ENCODE results near the gene CORO2A.
A peak's percentile ranks its signal among the peaks of the same experiment; 100 is the strongest.
"Not testable (repeated sequence)": the region's sequence is repeated elsewhere in the genome, so short reads cannot be mapped to it uniquely, and the experiment has no call there.

The CORO2A gene

DNA sequence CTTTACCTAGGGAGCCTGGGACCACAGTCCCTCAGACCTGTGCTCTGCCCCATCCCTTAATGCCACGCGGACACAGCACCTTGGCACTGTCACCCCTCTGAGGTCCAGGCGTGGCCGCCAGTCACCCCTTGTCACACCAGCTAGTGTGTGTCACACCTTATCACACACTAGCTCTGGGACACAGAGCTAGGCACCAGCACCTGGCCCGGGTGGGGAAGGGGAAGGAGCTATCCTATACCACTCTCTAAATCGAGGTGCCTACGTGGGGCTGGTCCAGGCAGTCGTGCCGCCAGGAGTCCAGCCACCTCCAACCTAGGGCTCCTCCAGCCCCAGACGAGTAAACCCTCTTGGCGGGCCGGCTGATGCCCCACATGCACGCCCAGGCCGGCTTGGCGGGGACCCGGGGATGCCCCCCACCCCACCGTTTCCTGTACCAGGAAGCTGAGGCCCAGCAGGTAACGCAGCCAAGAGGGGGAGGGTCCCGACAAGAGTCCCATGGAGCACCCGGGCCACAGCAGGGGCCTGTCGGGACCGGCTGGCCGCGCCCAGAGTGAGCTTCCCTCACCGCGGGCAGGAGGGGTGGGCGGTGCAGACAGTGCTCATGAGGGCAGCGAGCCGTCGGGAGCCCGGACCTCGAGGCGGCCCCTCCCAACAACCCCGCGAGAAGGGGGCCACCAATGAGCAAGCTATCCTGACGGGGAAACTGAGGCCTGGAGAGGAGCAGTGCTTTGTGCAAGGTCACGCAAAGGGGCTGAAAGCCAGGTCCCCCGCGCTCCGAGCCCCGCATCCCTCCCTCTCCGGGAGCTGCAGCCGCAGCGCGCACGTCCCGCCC is 550 bp downstream of the CORO2A start:
- peak; percentile 50 for DNase-seq (ENCODE audit: low spot score)

GRCh38 chr9:98191181-98191608 is 1.2 kb downstream of the CORO2A start:
- no peak for DNase-seq (ENCODE audit: low spot score)

- no peak for DNase-seq (ENCODE audit: low spot score)
These were observed 1.7 kb downstream of the CORO2A start for GRCh38 chr9:98190757-98191105.

GRCh38 chr9:98189412-98189811 is 3.0 kb downstream of the CORO2A start:
- no peak for DNase-seq (ENCODE audit: low spot score)

DNA sequence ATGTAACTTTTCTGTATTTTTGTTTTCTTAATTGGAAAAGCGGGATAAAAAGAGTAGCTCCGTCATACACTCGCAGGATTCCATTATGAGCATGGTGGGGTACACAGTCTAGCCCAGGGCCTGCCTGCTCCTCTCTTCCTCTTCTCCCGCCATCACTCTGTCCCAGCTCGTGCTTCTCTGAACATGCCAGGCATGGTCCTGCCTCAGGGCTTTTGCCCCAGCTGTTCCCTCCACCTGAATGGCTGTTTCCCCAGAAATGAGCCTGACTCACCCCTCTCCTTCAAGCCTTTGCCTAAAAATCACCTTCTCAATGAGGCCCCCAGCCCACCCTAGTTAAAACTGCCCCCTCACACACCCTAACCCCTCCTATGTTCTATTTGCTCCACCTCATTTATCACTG is 4.5 kb downstream of the CORO2A start:
- DNase-seq (ENCODE audit: low spot score) = no peak

- DNase-seq (ENCODE audit: low spot score) = no peak
These were observed 6.2 kb downstream of the CORO2A start for GRCh38 chr9:98186236-98186635.

DNA sequence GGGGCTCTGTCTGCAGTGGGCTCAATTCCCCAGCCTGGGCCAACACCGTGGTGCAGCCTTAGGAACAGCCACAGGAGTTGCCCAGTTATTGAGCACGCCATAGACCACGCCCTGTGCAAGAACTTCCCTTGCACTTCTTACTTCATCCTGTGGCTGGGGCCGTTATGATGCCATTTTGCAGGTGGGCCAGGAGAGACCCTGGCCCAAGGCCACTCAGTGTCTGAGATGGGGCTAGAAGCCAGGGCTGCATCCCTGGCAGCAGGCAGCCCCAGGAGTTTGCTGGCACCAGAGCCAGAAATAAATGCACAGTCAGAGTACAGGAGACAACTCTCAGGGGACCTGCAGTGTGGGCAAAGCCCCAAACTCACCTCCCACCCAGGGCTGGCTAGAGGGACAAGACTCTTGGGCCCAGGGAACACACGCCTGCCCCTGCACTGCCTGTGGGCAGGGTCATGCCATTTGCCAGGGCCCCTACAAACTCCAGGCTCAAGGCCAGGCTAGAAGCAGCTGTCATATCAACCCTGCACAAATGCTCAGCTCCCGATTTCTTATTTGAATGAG is 6.7 kb downstream of the CORO2A start:
- no peak for DNase-seq (ENCODE audit: low spot score)

GRCh38 chr9:98185021-98185567 is 7.3 kb downstream of the CORO2A start:
- DNase-seq (ENCODE audit: low spot score) = no peak

DNA sequence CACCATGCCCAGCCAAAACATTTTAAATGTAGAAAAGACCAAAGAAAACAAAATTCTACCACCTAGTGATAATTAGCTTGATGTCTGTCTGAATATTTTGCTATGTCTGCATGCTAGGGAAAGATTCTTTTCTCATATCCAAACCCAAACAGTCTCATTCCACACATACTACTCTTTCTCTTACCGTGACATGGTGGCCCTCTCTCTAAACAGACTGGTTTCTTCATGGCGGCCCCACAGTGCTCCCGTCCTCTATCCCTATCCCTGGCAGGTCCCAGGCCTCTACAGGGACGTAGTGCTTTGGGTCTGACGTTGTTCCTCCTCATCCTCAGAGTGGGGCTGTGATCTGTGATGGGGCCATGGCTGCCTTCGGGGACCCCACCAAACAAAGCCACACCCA is 8.1 kb downstream of the CORO2A start:
- DNase-seq (ENCODE audit: low spot score) = no peak

DNA sequence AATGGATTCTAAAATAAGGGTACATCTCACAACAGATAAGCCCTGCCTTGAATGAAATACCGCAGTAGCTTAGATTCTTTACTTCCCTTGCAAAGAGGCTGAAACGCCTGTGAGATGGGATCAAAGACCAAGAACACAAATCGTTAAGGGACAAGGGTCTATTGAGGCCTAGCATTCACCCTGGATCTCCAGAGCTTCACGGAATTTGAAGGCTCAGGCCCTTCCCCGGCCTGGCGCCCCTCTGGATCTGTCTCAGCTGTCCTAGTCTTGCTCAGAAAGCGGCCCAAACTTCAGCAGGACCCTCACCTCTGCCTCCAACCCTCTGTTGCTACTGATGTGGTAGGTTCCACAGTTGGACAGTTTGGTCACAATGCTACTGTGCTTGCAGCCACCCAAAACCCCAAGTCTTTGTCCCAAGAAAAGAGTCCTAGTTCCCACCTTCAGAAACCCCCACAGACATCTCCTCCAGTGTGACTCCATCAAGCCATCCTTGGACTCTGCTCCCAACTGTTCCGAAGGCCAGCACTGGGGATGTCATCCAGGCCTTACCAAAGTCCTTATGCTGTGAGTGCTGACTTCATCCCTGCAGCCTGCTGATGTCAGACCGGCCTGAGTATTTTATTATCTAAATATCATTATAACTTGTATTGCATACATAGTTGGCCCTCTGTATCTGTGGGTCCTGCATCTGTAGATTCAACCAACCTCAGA is 9.4 kb downstream of the CORO2A start:
- no peak for DNase-seq (ENCODE audit: low spot score)

DNA sequence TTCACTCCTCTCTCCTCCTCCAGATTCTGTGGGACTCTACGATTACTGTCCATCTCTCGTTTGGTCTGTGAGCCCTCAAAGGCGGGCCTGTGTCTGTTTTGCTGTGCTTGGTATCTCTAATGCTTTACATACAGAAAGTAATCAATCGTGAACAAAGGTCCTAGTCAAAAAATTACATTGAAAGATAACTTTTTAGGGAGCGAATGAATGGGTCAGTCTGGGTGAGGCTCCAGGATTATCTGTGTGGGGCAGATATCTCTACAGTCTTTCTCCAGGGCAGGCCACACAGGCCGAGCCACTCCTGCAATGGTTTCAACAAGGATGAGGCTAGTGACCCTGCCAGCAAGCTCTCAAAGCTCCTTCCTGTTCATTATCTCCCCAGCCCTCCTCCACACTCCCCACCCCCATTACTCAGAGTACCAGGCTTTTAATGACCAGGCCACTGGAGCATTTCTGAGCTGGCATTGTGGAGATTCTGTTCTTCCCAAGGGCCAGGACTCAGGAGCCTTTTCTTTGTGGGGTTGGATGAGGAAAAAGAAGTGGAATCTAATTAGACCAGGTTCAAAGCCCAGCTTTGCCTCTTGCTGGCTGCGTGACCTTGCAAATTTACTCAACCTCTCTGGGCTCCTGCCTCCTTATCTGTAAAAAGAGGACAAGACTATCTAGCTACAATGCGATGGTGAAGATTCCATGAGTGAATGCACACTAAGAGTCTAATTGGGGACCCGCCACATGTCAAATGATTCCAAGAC is 10.2 kb downstream of the CORO2A start:
- DNase-seq (ENCODE audit: low spot score) = no peak

DNA sequence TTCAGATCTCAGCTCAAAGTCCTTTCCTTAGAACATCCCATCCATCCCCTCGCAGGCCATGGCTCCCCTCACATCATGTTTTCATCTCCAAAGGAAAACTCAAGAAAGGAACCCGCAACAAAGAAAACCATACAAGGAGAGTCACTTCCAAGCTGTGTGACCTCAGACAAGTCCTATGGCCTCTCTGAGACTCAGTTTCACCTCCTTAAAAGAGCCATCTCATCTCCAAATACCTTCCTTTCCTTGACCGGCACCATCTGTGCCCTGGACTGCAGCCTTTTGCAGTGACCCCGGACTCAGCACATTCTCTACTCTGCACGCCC is 10.7 kb downstream of the CORO2A start:
- DNase-seq (ENCODE audit: low spot score) = no peak

DNA sequence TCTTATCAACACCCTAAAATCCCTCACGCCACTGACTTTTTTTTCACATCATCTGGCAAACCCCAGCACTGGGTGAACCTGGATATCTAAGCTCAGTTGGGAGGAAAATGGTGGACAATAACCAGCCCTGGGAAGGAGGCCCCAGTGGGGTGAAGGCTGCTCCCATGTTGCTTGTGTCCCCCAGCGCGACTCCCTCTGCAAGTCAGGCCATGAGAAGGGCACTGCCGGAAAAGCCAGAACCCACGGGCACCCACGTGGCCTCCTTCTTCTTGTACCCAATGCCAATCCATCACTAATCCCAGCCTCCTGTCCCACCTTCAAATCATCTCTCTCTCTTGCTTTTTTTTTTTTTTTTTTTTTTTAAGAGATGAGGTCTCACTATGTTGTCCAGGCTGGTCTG is 11.4 kb downstream of the CORO2A start:
- no peak for DNase-seq (ENCODE audit: low spot score)

GRCh38 chr9:98178874-98179850 is 13.3 kb downstream of the CORO2A start:
- no peak for DNase-seq (ENCODE audit: low spot score)

- DNase-seq (ENCODE audit: low spot score) = no peak
These were observed 15.8 kb downstream of the CORO2A start for GRCh38 chr9:98176391-98177259.

DNA sequence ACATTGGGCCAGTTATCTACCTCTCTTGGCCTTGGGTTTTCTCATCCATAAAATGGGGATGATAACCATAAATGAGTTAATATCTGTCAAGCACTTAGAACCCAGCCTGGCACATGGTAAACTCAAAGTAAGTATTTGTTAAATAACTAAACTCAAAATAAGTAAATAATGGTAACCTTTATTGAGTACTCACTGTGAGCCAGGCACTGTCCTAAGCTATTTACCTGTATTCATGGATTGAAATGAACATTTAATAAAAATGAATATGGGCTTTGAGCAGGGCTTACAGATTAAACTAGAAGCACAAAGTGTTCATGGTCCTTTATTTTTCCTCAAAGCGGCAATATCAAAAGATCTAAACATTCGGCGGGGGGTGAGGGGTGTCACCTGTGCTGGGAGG is 16.7 kb downstream of the CORO2A start:
- no peak for DNase-seq (ENCODE audit: low spot score)

- DNase-seq (ENCODE audit: low spot score) = no peak
These were observed 17.3 kb downstream of the CORO2A start for GRCh38 chr9:98175028-98175569.

- DNase-seq (ENCODE audit: low spot score) = not testable (repeated sequence)
These were observed 17.9 kb downstream of the CORO2A start for GRCh38 chr9:98174502-98174918.

DNA sequence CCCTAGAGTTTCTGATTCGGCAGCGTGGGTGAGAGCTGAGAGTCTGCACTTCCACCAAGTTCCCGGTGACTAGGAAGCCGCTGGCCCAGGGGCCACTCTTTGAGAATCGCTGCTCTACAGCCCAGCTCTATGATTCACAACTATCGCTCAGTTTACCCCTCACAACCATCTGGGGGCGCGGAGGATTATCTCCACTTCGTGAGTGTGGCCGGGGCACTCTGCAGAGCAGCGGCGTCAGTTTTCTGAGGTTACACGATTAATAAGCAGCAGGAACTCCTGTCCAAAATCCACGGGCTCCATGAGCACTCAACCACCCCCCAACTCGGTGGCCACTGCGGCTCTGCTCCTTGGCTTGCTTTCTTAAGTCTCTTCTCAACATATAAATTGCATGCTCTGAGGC is 19.3 kb downstream of the CORO2A start:
- no peak for DNase-seq (ENCODE audit: low spot score)

GRCh38 chr9:98172604-98173003 is 19.8 kb downstream of the CORO2A start:
- DNase-seq (ENCODE audit: low spot score) = no peak
